ENCODE results near the gene GALNT18. TPM values are rescaled to one million over a fixed set of nuclear protein-coding genes. Genes with fewer than 3 reads are reported as not detected.

Gene GALNT18
- total and polyA plus RNA-seq, 2 of the 4 experiments (the other 2 are of a cell fraction), result 9.5 to 11.3 TPM

GRCh38 chr11:11589437-11589836, 32.4 kb downstream of the GALNT18 start:
- H2AK5ac ChIP-seq (ENCODE audit: low read depth, low read length), result no peak overlapping the region
- H3K9me1 ChIP-seq (ENCODE audit: insufficient read depth, low read length), result 0 out of 2 replicates have a peak, but pooled peaks cover 3% of the 10 kb centered on the region
- DNase-seq (no peak), ATAC-seq (ENCODE audit: low read depth) (no peak)
- H3K79me1 ChIP-seq (ENCODE audit: low read depth in 1 of 2, low read length in 2 of 2), result 0 out of 4 replicates have a peak, but pooled peaks cover 0 to 5% of the 10 kb centered on the region in 2 experiments
- H3K14ac ChIP-seq (replicated peaks; ENCODE audit: low read depth, low read length), result no peak overlapping the region
- in situ Hi-C loops (cut with MboI; ENCODE audit: low sequenced_read_pairs) (no loop called here), dilution Hi-C loops (cut with HindIII; ENCODE audit: low sequenced_read_pairs, unreplicated experiment) (no loop called here), intact Hi-C loops (cut with micrococcal nuclease) (no loop called here)
- H2AK9ac ChIP-seq (replicated peaks; ENCODE audit: low read depth, low read length, poor library complexity), result no peak overlapping the region
- no peak overlapping the region for H2BK5ac ChIP-seq (ENCODE audit: low read depth, low read length, poor library complexity, severe bottlenecking)
- TF ChIP-seq FOS (IDR thresholded peaks at IDR 0.05; ENCODE audit: low read depth, low read length) (no peak), CEBPB (IDR thresholded peaks at IDR 0.05; ENCODE audit: low read depth, low read length) (no peak), POLR2A (IDR thresholded peaks at IDR 0.05; ENCODE audit: low read depth, low read length) (no peak), CHD1 (IDR thresholded peaks at IDR 0.05; ENCODE audit: low read depth, low read length) (no peak), MAFK (IDR thresholded peaks at IDR 0.05; ENCODE audit: low read depth, low read length) (no peak), RFX5 (IDR thresholded peaks at IDR 0.05; ENCODE audit: low read depth, low read length) (no peak), MXI1 (IDR thresholded peaks at IDR 0.05; ENCODE audit: borderline replicate concordance, low read depth, low read length) (no peak), ELK1 (IDR thresholded peaks at IDR 0.05; ENCODE audit: borderline replicate concordance, low read depth, low read length) (no peak), MAZ (IDR thresholded peaks at IDR 0.05; ENCODE audit: borderline replicate concordance, low read depth, low read length) (no peak), SMC3 (IDR thresholded peaks at IDR 0.05; ENCODE audit: low read depth, low read length) (no peak), BHLHE40 (IDR thresholded peaks at IDR 0.05; ENCODE audit: low read depth, low read length) (no peak), CTCF (conservative IDR thresholded peaks at IDR 0.05; ENCODE audit: low read depth, low read length) (no peak), USF2 (IDR thresholded peaks at IDR 0.05; ENCODE audit: low read depth, low read length) (no peak), RAD21 (IDR thresholded peaks at IDR 0.05; ENCODE audit: low read length) (no peak), NFE2L2 (IDR thresholded peaks at IDR 0.05; ENCODE audit: low read depth, low read length) (no peak), RCOR1 (IDR thresholded peaks at IDR 0.05; ENCODE audit: insufficient replicate concordance, low read length) (no peak)
- no peak overlapping the region for H3K9ac ChIP-seq (ENCODE audit: low read depth, low read length)
- H2BK120ac ChIP-seq (ENCODE audit: low read depth, low read length), result no peak overlapping the region
- POLR2A ChIA-PET (ENCODE audit: unreplicated experiment), result no interaction called here
- H3K18ac ChIP-seq (ENCODE audit: low read depth, low read length), result no peak overlapping the region
- no peak overlapping the region for H2BK20ac ChIP-seq (ENCODE audit: low read depth, low read length)
- H2AFZ ChIP-seq (replicated peaks; ENCODE audit: low read length, poor library complexity), result no peak overlapping the region
- no peak overlapping the region for H3K56ac ChIP-seq (ENCODE audit: extremely low read depth, insufficient read depth, low read length)
- no peak overlapping the region for H3K4me2 ChIP-seq (ENCODE audit: low read depth, low read length)
- H3K36me3 ChIP-seq (ENCODE audit: control insufficient read depth, insufficient read depth, low read length), result no peaks in the 10 kb centered on the region
- H3K27me3 ChIP-seq (ENCODE audit: control insufficient read depth, insufficient read depth, low read length), result no peaks in the 10 kb centered on the region
- peaks cover 2% of the 10 kb centered on the region for H3K4me1 ChIP-seq (ENCODE audit: control insufficient read depth, insufficient read depth, low read length)
- H4K8ac ChIP-seq (ENCODE audit: low read depth in 2 of 2, low read length in 2 of 2), result no peak overlapping the region
- no peak overlapping the region for H4K91ac ChIP-seq (ENCODE audit: insufficient read depth, low read depth, low read length)
- no TSS peak for BruUV-seq (replicated peaks)
- H3K23ac ChIP-seq (ENCODE audit: low read depth, low read length), result no peak overlapping the region
- CTCF ChIA-PET, result no interaction called here
- no peaks in the 10 kb centered on the region for H3K9me3 ChIP-seq (ENCODE audit: control insufficient read depth, insufficient read depth, low read length)
- no CpG with 5 or more reads among the region's 4 CpGs for WGBS, 2 experiments (ENCODE audit: extremely low coverage in 2 of 2, insufficient read length in 1 of 2)
- H3K27ac ChIP-seq (ENCODE audit: insufficient read depth, low read length), result no peak overlapping the region
- H4K5ac ChIP-seq (ENCODE audit: low read depth, low read length), result no peak overlapping the region
- no peak overlapping the region for H3K4me3 ChIP-seq (ENCODE audit: insufficient read depth, low read depth, low read length)
- H4K20me1 ChIP-seq (ENCODE audit: insufficient read depth, low read length), result no peaks in the 10 kb centered on the region
- no peak overlapping the region for H2BK15ac ChIP-seq (ENCODE audit: low read depth, low read length)
- no peak overlapping the region for H3K4ac ChIP-seq (ENCODE audit: low read depth, low read length)

Measured in IMR-90 (cell line).